Measurements from ENCODE around the gene RNF19B.

Gene RNF19B

GRCh38 chr1:32972814-32973428 is 8.3 kb upstream of the RNF19B start:
- no peak for FAIRE-seq
- DNase-seq (ENCODE audit: insufficient read length, low spot score), result peak; percentile 30
- TF ChIP-seq SPI1 (IDR thresholded peaks at IDR 0.05; ENCODE audit: low read depth, low read length), result no peak

- no peak for TF ChIP-seq POU2F2 (IDR thresholded peaks at IDR 0.05; ENCODE audit: low read depth, low read length)
- no peak for TF ChIP-seq PAX5 (IDR thresholded peaks at IDR 0.05; ENCODE audit: insufficient read depth, low read length, severe bottlenecking)
- TF ChIP-seq TAF1 (IDR thresholded peaks at IDR 0.05; ENCODE audit: low read depth, low read length), result no peak
- TF ChIP-seq POLR2AphosphoS5 (IDR thresholded peaks at IDR 0.05; ENCODE audit: low read depth, low read length), result no peak
- FAIRE-seq (no peak), DNase-seq (ENCODE audit: insufficient read length, low spot score) (no peak)
Observed at GRCh38 chr1:32971576-32971975, 7.0 kb upstream of the RNF19B start.

GRCh38 chr1:32971156-32971555 is 6.5 kb upstream of the RNF19B start:
- TF ChIP-seq PAX5 (IDR thresholded peaks at IDR 0.05; ENCODE audit: insufficient read depth, low read length, severe bottlenecking) (no peak), TAF1 (IDR thresholded peaks at IDR 0.05; ENCODE audit: low read depth, low read length) (no peak), POLR2A (IDR thresholded peaks at IDR 0.05; ENCODE audit: low read depth, low read length) (no peak)
- no peak for DNase-seq (ENCODE audit: insufficient read length, low spot score)
- FAIRE-seq, result peak; percentile 43

- no peak for TF ChIP-seq TAF1 (IDR thresholded peaks at IDR 0.05; ENCODE audit: low read depth, low read length)
- TF ChIP-seq POLR2A (IDR thresholded peaks at IDR 0.05; ENCODE audit: low read depth, low read length), result no peak
- TF ChIP-seq SPI1 (IDR thresholded peaks at IDR 0.05; ENCODE audit: low read depth, low read length), result no peak
- no peak for TF ChIP-seq POLR2AphosphoS5 (IDR thresholded peaks at IDR 0.05; ENCODE audit: low read depth, low read length)
- no peak for TF ChIP-seq POU2F2 (IDR thresholded peaks at IDR 0.05; ENCODE audit: low read depth, low read length)
- TF ChIP-seq PAX5 (IDR thresholded peaks at IDR 0.05; ENCODE audit: insufficient read depth, low read length, severe bottlenecking), result no peak
- FAIRE-seq, result no peak
Observed at GRCh38 chr1:32969566-32969965, 5.0 kb upstream of the RNF19B start.

GRCh38 chr1:32967888-32968568 is 3.4 kb upstream of the RNF19B start:
- FAIRE-seq (no peak), DNase-seq (ENCODE audit: insufficient read length, low spot score) (no peak)
- TF ChIP-seq PAX5 (IDR thresholded peaks at IDR 0.05; ENCODE audit: insufficient read depth, low read length, severe bottlenecking) (no peak), POU2F2 (IDR thresholded peaks at IDR 0.05; ENCODE audit: low read depth, low read length) (no peak), SPI1 (IDR thresholded peaks at IDR 0.05; ENCODE audit: low read depth, low read length) (no peak), POLR2AphosphoS5 (IDR thresholded peaks at IDR 0.05; ENCODE audit: low read depth, low read length) (no peak), POLR2A (IDR thresholded peaks at IDR 0.05; ENCODE audit: low read depth, low read length) (no peak), TAF1 (IDR thresholded peaks at IDR 0.05; ENCODE audit: low read depth, low read length) (no peak)

More at GRCh38 chr1:32969566-32969965, 5.0 kb upstream of the RNF19B start:
- no peak for DNase-seq (ENCODE audit: insufficient read length, low spot score)

- DNase-seq (ENCODE audit: insufficient read length, low spot score) (no peak), FAIRE-seq (no peak)
- TF ChIP-seq POU2F2 (IDR thresholded peaks at IDR 0.05; ENCODE audit: low read depth, low read length) (no peak), TAF1 (IDR thresholded peaks at IDR 0.05; ENCODE audit: low read depth, low read length) (no peak), SPI1 (IDR thresholded peaks at IDR 0.05; ENCODE audit: low read depth, low read length) (no peak), PAX5 (IDR thresholded peaks at IDR 0.05; ENCODE audit: insufficient read depth, low read length, severe bottlenecking) (no peak), POLR2A (IDR thresholded peaks at IDR 0.05; ENCODE audit: low read depth, low read length) (no peak), POLR2AphosphoS5 (IDR thresholded peaks at IDR 0.05; ENCODE audit: low read depth, low read length) (no peak)
Observed at GRCh38 chr1:32966900-32967299, 2.3 kb upstream of the RNF19B start.

- DNase-seq (ENCODE audit: insufficient read length, low spot score) (no peak), FAIRE-seq (no peak)
- TF ChIP-seq POLR2AphosphoS5 (IDR thresholded peaks at IDR 0.05; ENCODE audit: low read depth, low read length), result no peak
- no peak for TF ChIP-seq TAF1 (IDR thresholded peaks at IDR 0.05; ENCODE audit: low read depth, low read length)
- TF ChIP-seq POLR2A (IDR thresholded peaks at IDR 0.05; ENCODE audit: low read depth, low read length), result no peak
- no peak for TF ChIP-seq PAX5 (IDR thresholded peaks at IDR 0.05; ENCODE audit: insufficient read depth, low read length, severe bottlenecking)
- no peak for TF ChIP-seq SPI1 (IDR thresholded peaks at IDR 0.05; ENCODE audit: low read depth, low read length)
- no peak for TF ChIP-seq POU2F2 (IDR thresholded peaks at IDR 0.05; ENCODE audit: low read depth, low read length)
Observed at GRCh38 chr1:32965251-32965747, 690 bp upstream of the RNF19B start.

- peak; percentile 66 for FAIRE-seq
- DNase-seq (ENCODE audit: insufficient read length, low spot score), result peak; percentile 36
- TF ChIP-seq SPI1 (IDR thresholded peaks at IDR 0.05; ENCODE audit: low read depth, low read length), result no peak
- no peak for TF ChIP-seq PAX5 (IDR thresholded peaks at IDR 0.05; ENCODE audit: insufficient read depth, low read length, severe bottlenecking)
- no peak for TF ChIP-seq POLR2AphosphoS5 (IDR thresholded peaks at IDR 0.05; ENCODE audit: low read depth, low read length)
- no peak for TF ChIP-seq TAF1 (IDR thresholded peaks at IDR 0.05; ENCODE audit: low read depth, low read length)
Observed at GRCh38 chr1:32963746-32964460, 706 bp downstream of the RNF19B start.

GRCh38 chr1:32962248-32962896 is 2.2 kb downstream of the RNF19B start:
- DNase-seq (ENCODE audit: insufficient read length, low spot score) (no peak), FAIRE-seq (peak; percentile 13)

More at GRCh38 chr1:32962248-32962896, 2.2 kb downstream of the RNF19B start:
- TF ChIP-seq POU2F2 (IDR thresholded peaks at IDR 0.05; ENCODE audit: low read depth, low read length) (no peak), POLR2AphosphoS5 (IDR thresholded peaks at IDR 0.05; ENCODE audit: low read depth, low read length) (no peak), TAF1 (IDR thresholded peaks at IDR 0.05; ENCODE audit: low read depth, low read length) (no peak), PAX5 (IDR thresholded peaks at IDR 0.05; ENCODE audit: insufficient read depth, low read length, severe bottlenecking) (no peak), POLR2A (IDR thresholded peaks at IDR 0.05; ENCODE audit: low read depth, low read length) (no peak), SPI1 (IDR thresholded peaks at IDR 0.05; ENCODE audit: low read depth, low read length) (no peak)

Measured in GM12891 (cell line).